Activated T-cell treated with anti-CD3 and anti-CD28 coated beads, Interleukin-2, amount 50 U/mL, for 24 hours (primary cell): ENCODE measurements around the gene YPEL5.

ENCODE experiments used
- DNase-seq: peaks from one replicate; pipeline ENCODE4 v3.0.0-alpha.2; 2020
- H3K27ac Mint-ChIP-seq: 2 replicates; pipeline ENCODE4 v1.8.0; 2020; ENCODE audit warnings: mild to moderate bottlenecking, mixed read lengths
- H3K27me3 Mint-ChIP-seq: 2 replicates; pipeline ENCODE4 v1.8.0; 2020; ENCODE audit warnings: mixed read lengths
- H3K36me3 Mint-ChIP-seq: 2 replicates; pipeline ENCODE4 v1.8.0; 2020; ENCODE audit warnings: low read depth, mixed read lengths
- H3K4me1 Mint-ChIP-seq: 2 replicates; pipeline ENCODE4 v1.8.0; 2020; ENCODE audit warnings: low read depth, mixed read lengths
- H3K4me3 Mint-ChIP-seq: 2 replicates; pipeline ENCODE4 v1.8.0; 2020; ENCODE audit warnings: mild to moderate bottlenecking, moderate library complexity, mixed read lengths
- H3K9me3 Mint-ChIP-seq: 2 replicates; pipeline ENCODE4 v1.8.0; 2020; ENCODE audit warnings: mixed read lengths

The YPEL5 gene

DNA sequence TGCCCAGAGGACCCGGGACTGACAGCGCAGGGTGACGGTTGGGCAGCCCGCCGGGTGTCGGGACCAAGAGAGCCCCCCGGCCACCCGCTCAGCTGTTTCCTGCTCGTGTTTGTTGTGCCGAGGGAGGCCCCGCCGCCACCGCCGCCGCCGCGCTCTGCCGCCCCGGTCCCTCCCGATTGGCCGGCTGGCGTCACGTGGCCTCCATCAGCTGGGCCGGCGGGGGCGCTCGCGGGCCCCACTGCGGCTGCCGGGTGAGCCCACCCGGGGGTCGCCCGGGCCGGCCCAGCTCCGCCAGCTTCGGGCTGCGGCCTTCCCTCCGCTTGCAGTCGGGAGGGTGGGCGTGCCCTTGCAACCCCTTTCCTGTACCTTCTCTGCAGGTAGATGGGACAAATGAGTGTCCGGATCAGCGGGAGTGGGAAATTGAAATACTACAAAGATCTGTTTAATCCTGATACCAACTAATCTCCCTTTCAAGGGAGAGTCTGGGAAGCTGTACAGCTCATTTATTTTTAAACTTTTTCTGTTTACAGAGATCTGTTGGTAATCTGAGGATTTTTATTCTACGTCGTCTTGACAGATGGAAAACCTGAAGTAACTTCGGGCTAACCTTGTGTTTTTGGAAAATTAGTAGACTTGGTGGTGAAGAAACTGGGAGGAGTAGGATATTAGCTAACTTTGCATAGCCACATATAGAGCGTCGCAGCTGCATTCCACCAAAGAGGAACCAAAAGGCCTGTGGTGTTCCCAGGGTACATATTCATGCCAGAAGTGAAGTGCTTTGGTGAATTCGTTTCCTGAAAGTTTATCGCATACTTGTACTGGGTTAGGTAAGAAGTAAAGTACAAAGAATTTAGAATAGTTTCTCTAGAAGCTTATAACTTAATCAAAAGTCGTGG lies 1.2 kb downstream of the YPEL5 start:
- Mint-ChIP-seq H3K4me1 (peaks cover 67% of the 10 kb centered on the region), H3K36me3 (peaks cover 17% of the 10 kb centered on the region), H3K9me3 (no peaks in the 10 kb centered on the region), H3K27ac (peak overlapping the region; percentile 84), H3K4me3 (peak overlapping the region; percentile 76), H3K27me3 (no peaks in the 10 kb centered on the region)
- DNase-seq = peak; percentile 86

DNA sequence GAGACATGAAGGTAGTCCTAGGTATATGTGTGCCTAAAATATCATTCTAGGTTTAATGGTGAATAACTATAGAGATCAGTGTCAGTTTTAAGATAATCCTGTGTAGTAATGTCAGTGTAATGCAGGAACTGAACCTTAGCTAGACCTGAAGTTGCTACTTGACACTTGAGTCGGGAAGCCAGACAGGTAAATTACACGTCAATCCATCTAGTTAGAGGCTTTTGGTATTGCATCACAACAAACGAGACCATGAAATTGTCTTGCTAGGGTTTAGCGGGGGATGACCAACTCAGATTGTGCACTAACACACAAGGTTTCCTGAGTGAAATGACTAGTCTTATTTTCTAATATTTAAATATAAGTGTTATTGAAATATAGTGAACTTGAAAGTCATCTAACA lies 2.0 kb downstream of the YPEL5 start:
- Mint-ChIP-seq H3K9me3 (no peaks in the 10 kb centered on the region), H3K4me3 (peak overlapping the region; percentile 76), H3K27me3 (no peaks in the 10 kb centered on the region), H3K4me1 (peaks cover 69% of the 10 kb centered on the region), H3K27ac (peak overlapping the region; percentile 50), H3K36me3 (peaks cover 21% of the 10 kb centered on the region)
- no peak for DNase-seq

DNA sequence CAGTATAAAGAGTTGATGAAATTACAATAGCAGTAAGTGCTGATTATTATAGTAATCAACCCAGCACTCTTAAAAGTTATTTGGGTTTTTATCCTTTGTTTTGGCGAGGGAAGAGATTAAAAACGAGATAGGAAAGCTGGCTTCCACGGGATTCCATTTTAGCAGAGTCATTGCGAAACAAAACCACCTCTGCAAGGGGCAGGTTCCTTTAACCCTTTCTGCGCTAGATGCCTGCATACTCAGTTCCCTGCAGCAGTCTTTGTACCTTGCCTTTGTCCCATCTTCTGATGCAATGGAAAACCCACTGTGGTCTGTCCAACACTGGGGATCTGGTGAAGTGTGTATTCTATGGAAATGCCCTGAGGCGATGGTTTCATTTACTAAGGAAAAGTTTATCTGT lies 2.7 kb downstream of the YPEL5 start:
- H3K36me3 Mint-ChIP-seq = peaks cover 25% of the 10 kb centered on the region
- DNase-seq = no peak
- H3K4me3 Mint-ChIP-seq = peak overlapping the region; percentile 55
- peak overlapping the region; percentile 69 for H3K27ac Mint-ChIP-seq
- peaks cover 72% of the 10 kb centered on the region for H3K4me1 Mint-ChIP-seq
- no peaks in the 10 kb centered on the region for H3K27me3 Mint-ChIP-seq
- no peaks in the 10 kb centered on the region for H3K9me3 Mint-ChIP-seq

DNA sequence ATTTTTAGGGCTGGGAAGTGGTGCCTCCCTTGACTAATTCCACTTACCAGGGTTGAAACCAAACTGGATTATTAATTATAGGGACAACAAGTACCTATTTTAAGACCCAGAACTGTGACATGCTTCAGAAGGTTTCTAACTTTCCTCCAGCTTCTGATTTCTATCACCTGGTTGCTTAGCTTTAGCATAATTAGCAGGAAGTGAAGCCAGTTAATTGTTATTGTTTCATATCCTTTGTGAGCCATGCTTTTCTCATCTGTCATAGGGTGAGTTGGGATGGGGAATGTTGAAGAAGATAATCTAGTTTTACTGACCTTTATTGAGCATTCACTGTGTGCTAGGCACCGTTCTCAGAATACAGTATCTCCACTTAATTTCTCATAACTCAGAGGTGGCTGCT lies 3.2 kb downstream of the YPEL5 start:
- DNase-seq = no peak
- peak overlapping the region; percentile 55 for H3K4me3 Mint-ChIP-seq
- no peaks in the 10 kb centered on the region for H3K27me3 Mint-ChIP-seq

DNA sequence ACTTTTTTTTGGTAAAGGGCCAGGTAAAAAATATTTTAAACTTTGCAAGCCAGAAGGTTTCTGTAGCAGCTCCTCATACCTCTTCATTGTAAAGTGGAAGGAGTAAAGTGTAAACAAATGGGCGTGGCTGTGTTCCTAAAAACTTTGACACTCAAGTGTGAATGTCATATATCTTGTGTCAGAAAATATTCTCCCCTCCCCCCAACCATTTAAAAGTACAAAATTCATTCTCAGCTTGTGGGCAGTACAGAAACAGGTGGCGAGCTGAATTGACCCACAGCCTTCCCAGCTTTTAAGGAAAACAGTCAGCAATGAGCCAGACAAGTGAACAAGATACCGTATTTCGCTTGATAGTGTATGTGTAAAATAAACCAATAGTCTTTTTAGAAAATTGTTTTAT lies 4.0 kb downstream of the YPEL5 start:
- no peak for DNase-seq
- Mint-ChIP-seq H3K27ac (no peak overlapping the region), H3K27me3 (no peaks in the 10 kb centered on the region), H3K4me3 (no peak overlapping the region), H3K9me3 (no peaks in the 10 kb centered on the region), H3K36me3 (peaks cover 25% of the 10 kb centered on the region), H3K4me1 (peaks cover 74% of the 10 kb centered on the region)

More for the DNA sequence above, 3.2 kb downstream of the YPEL5 start:
- H3K4me1 Mint-ChIP-seq = peaks cover 71% of the 10 kb centered on the region
- no peaks in the 10 kb centered on the region for H3K9me3 Mint-ChIP-seq
- peaks cover 25% of the 10 kb centered on the region for H3K36me3 Mint-ChIP-seq
- peak overlapping the region; percentile 69 for H3K27ac Mint-ChIP-seq

DNA sequence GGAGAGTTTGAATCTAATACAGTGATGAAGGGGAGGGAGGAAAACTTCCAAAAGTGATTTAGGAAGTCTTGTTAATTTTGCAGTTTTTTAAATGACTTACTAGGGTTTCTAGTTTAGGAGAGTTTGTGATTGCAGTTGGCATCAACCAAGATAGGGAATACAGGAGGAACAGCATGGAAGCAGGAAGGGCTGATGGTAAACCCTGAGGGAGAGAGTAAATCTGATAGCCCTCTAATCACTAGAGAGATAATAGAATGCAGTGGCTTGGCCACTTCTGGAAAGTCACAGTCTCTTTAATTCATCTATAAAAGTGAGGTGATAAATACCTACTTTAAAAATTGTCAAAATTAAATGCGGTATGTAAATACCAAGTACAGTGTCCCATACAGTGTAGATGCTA lies 5.6 kb downstream of the YPEL5 start:
- no peaks in the 10 kb centered on the region for H3K27me3 Mint-ChIP-seq
- H3K36me3 Mint-ChIP-seq = peaks cover 40% of the 10 kb centered on the region
- no peak for DNase-seq
- no peak overlapping the region for H3K4me3 Mint-ChIP-seq
- no peak overlapping the region for H3K27ac Mint-ChIP-seq
- H3K4me1 Mint-ChIP-seq = peaks cover 82% of the 10 kb centered on the region
- H3K9me3 Mint-ChIP-seq = no peaks in the 10 kb centered on the region

DNA sequence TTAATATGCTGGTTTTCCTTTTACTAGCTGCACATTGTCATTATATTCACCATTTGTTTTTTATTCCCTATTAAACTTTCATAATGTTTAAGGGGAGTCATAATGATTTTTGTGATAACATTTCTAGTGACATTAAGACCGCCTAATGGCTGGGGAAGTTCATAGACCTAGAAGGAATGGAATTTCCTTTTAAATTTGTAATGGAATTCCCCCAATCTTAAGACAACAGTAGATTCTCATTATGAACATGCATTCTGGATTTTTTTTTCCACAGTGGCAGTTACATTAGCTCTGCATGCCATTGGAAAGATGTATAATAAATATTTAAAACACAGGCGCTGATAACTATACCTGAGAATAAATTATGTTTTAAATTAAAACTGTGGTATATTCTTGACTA lies 8.4 kb downstream of the YPEL5 start:
- no peak overlapping the region for H3K27ac Mint-ChIP-seq
- peaks cover 66% of the 10 kb centered on the region for H3K4me1 Mint-ChIP-seq

DNA sequence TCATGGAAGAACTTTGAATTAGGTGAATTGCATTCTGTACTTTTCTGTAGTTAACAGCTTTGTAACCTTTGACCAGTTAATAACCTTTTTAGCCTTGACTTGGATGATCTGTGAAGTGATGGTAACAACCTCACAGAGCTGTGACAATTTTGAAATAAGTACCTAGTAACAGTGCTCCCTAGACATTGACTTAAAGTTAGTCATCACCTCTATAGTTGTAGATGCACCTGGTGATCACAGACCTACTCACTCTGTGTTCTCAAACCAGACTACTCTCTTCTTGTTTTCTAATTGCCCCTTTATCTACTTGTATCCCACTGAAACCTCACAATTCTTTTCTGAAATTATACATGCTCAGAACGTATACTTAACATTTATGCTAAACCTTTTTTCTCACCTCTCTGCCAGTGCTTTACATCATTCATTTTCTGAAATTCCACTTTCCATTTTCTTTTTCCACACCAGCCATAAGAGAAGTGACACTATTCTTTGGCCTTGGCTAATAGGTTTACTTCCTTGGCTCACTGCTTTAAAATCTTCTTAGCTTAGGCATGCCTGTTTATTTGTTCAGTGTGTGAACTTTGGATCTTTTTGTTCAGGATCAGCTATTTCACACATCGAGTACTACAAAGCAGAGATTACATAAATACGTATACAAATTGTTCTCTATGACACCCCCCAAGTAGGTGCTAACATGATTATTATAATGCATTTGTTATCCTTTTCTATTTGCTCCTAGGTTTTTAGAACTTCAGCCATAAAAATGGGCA lies 9.3 kb downstream of the YPEL5 start:
- peak overlapping the region; percentile 59 for H3K27ac Mint-ChIP-seq

More for the DNA sequence above, 8.4 kb downstream of the YPEL5 start:
- H3K4me3 Mint-ChIP-seq = no peak overlapping the region
- H3K9me3 Mint-ChIP-seq = no peaks in the 10 kb centered on the region
- peaks cover 63% of the 10 kb centered on the region for H3K36me3 Mint-ChIP-seq
- DNase-seq = no peak
- H3K27me3 Mint-ChIP-seq = no peaks in the 10 kb centered on the region

DNA sequence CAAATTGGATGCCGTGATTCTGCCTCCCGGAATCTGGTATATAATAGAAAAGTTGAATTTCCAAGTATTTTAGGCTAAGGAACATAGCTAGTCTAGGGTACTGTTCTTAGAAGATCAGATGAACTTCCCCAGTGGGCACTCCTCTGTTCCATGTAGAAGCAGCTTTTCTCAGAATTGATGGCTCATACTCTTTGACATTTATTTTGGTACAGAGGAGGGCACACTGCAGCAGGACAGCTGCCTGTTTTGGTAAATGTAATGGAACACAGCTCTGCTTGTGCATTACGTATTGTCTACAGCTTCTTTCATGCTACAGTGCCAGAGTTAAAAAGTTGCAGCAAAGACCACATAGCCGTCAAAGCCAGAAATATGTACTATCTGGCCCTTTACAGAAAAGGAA lies 10.8 kb downstream of the YPEL5 start:
- Mint-ChIP-seq H3K27ac (peak overlapping the region; percentile 82), H3K27me3 (no peaks in the 10 kb centered on the region), H3K4me3 (no peak overlapping the region), H3K36me3 (peaks cover 62% of the 10 kb centered on the region), H3K9me3 (no peaks in the 10 kb centered on the region), H3K4me1 (peaks cover 53% of the 10 kb centered on the region)
- no peak for DNase-seq

More for the DNA sequence above, 9.3 kb downstream of the YPEL5 start:
- Mint-ChIP-seq H3K4me3 (no peak overlapping the region), H3K27me3 (no peaks in the 10 kb centered on the region), H3K36me3 (peaks cover 63% of the 10 kb centered on the region), H3K4me1 (peaks cover 58% of the 10 kb centered on the region), H3K9me3 (no peaks in the 10 kb centered on the region)
- no peak for DNase-seq

DNA sequence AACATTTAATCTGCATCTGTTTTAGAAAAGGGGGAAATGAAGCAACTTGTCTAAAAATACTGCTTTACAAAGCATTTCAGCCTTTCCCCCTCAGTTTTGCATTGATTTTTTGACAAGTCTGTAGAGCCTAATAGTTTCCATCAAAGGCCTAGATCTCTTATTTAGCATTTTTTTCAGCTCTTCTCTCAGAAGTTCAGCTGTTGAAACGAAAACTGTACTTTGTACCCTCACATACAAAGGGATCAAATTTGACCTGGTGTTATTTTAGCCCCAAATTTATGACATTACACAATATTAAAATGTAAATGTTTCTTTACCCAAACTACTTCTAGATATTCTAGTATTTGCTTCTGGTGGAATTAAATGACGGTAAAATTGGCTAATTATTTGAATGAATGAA lies 13.0 kb downstream of the YPEL5 start:
- H3K4me1 Mint-ChIP-seq = peaks cover 43% of the 10 kb centered on the region
- peaks cover 54% of the 10 kb centered on the region for H3K36me3 Mint-ChIP-seq
- H3K9me3 Mint-ChIP-seq = no peaks in the 10 kb centered on the region
- no peaks in the 10 kb centered on the region for H3K27me3 Mint-ChIP-seq
- no peak for DNase-seq
- H3K27ac Mint-ChIP-seq = no peak overlapping the region
- no peak overlapping the region for H3K4me3 Mint-ChIP-seq

DNA sequence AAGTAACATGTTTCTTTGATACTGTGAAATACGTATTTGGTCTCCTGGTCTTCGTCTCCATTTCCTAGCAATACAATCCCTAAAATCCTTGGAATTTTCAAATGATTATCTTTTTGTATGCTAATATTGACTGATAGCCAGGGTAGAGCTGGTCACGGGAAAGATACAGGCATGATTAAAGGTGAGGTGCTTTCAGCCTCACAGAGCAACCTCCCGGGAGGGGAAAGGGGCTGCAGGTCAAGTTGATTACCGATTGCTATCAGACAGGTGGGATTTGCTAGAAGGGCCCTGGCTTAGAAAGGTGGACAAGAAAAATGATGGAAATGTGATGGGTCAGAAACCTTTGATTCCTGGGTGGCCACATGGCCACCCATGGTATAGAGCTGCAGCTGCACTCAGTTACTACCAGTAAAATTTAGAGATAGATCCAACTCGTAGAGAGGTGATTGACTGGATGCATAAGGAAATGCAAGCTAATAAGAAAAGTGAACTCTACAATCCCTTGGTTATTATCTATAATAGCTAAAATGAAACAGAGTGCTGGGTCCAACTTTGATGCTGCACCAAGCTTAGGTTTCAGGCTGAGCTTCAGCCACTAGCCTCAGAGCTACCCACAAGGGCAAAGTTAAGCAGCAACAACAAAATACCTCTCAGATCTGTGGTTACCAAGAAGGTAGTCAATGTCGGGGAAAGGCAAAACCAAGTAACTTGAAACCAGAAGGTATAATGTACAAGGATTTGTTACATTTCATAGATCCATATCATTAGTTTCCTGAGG lies 15.3 kb downstream of the YPEL5 start:
- no peak for DNase-seq
- H3K27ac Mint-ChIP-seq = peak overlapping the region; percentile 5
- H3K36me3 Mint-ChIP-seq = peaks cover 41% of the 10 kb centered on the region
- H3K27me3 Mint-ChIP-seq = no peaks in the 10 kb centered on the region
- peaks cover 25% of the 10 kb centered on the region for H3K4me1 Mint-ChIP-seq
- no peaks in the 10 kb centered on the region for H3K9me3 Mint-ChIP-seq
- no peak overlapping the region for H3K4me3 Mint-ChIP-seq

DNA sequence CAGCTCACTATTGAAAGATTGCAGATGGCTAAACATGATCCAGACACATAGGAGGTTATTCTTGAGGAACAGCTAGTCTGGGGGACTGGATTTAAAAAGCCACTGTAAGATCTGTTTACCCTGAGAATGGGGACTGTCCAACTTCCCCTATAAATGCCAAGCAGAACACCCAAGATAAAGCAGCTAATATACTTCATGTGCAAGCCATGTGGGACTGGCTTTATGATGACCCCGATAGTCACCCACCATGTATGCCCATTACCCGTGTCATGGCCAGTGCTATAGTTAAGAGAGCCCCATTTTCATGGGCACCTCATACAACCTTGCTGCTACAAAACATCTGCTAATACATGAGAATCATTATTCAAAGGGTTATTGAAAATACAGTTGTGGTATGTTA lies 16.0 kb downstream of the YPEL5 start:
- Mint-ChIP-seq H3K27me3 (no peaks in the 10 kb centered on the region), H3K4me3 (no peak overlapping the region), H3K36me3 (peaks cover 35% of the 10 kb centered on the region), H3K27ac (peak overlapping the region; percentile 5), H3K9me3 (no peaks in the 10 kb centered on the region), H3K4me1 (peaks cover 18% of the 10 kb centered on the region)
- DNase-seq = no peak

DNA sequence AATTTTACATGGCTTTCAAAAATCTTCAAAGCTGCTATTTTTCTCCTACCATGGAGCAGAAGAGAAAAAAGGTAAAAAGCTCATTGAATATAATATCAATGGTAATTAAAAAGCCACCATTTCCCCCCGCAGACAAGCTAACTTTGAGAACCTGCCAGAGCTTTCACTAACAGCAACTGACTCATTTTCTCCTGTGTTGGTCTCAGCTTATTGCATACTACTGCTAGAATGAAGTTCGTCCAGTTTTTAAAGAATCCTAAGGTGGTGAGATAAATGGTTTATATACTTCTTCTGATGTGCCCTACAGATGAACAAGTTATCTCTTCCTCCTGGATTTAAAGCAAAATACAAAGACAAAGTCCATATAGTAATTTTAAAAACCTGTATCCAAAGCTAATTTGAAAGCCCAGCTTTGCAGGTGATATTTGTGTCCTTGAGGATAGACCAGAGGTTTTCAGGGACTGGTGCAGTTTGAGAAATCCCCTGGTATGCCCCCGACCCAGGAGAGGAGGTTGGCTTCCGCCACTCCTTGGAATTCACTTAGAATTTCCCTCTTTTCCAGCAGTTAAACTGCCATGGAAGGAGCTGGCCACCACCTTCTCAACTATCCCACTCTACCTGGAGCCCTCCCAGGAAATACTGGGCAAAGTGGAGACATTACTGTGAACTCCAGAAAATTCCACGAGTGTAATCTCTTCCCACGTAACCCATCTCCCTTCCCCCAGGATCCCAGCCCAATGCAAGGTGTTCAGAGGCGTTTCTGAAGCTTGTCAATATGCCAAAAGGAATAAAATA lies 17.5 kb downstream of the YPEL5 start:
- Mint-ChIP-seq H3K36me3 (peaks cover 19% of the 10 kb centered on the region), H3K27me3 (no peaks in the 10 kb centered on the region), H3K27ac (no peak overlapping the region), H3K4me3 (no peak overlapping the region), H3K4me1 (peaks cover 15% of the 10 kb centered on the region), H3K9me3 (no peaks in the 10 kb centered on the region)
- no peak for DNase-seq

DNA sequence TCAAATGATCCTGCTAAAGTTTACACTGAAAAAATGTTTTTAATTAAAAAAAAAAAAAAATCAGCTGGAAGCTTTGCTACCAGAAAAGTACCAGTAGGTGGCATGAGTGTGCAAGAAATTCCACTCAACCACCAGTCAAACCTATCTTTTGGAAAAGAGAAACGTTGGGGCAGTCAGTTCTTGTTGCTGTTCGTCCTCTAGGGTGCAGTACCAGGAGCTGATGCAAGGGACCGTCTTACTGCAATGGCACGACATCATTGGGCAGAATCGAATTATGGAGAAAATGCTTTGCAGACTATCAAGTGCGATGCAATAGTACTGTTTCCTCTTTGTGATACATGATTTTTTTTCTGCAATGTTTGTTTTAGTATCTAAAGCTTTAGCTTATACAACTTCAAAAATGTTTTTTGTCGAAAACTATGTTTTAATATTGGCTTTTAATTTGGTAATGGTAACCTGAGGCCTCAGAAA lies 18.3 kb downstream of the YPEL5 start:
- Mint-ChIP-seq H3K4me3 (no peak overlapping the region), H3K9me3 (no peaks in the 10 kb centered on the region), H3K27me3 (no peaks in the 10 kb centered on the region), H3K4me1 (peaks cover 15% of the 10 kb centered on the region), H3K27ac (no peak overlapping the region), H3K36me3 (peaks cover 12% of the 10 kb centered on the region)
- peak; percentile 47 for DNase-seq
